Fibroblast of villous mesenchyme (primary cell): Measurements from ENCODE around the gene RRP12. TPM values are rescaled to one million over a fixed set of nuclear protein-coding genes. Genes with fewer than 3 reads are reported as not detected.

Experiments used
- DNase-seq: peaks from one replicate; pipeline ENCODE4 v3.0.0-alpha.2; 2010; ENCODE audit warnings: low read depth
- H3K4me3 ChIP-seq: 2 replicates; pipeline ENCODE4 v1.5.1; 2011; ENCODE audit warnings: low read depth, mild to moderate bottlenecking, low read length
- CTCF ChIP-seq: IDR thresholded peaks from 2 replicates; pipeline ENCODE4 v1.5.1; 2012; ENCODE audit warnings: low read depth, mild to moderate bottlenecking, low read length; ENCODE audit not compliant: insufficient read depth
- small RNA-seq: library from RNA; depleted of rRNA; stranded (forward); fragments of <200 nt; gene quantifications from one replicate; pipeline ENCODE3, GENCODE V24; 2012
- total RNA-seq: library from RNA; depleted of rRNA; stranded (reverse); fragments of >200 nt; gene quantifications from 2 replicates; pipeline ENCODE4 v1.2.3, GENCODE V29; 2012

RRP12 gene
- total RNA-seq, 1 donor, result 25.5 TPM

- no peak for TF ChIP-seq CTCF
- DNase-seq, result no peak
- H3K4me3 ChIP-seq, result no peak overlapping the region
Observed at GRCh38 chr10:97307441-97307840, 93.7 kb downstream of the RRP12 start.

Small RNAs within 50 kb of the gene (small RNA-seq; reads per million reads assigned to genes)
- not detected for gene RF00019

Other genes with a start within 250 kb of the RRP12 start
- under 0.01 TPM in 1 of 2 replicates, not detected in the other for gene SLIT1, start 215.4 kb downstream of the RRP12 start, total RNA-seq
- gene ARHGAP19, start 108.7 kb downstream of the RRP12 start, total RNA-seq, result 8.1 and 13.4 TPM in 2 replicates
- 1.7 and 2.3 TPM in 2 replicates for gene FRAT1, start 82.1 kb downstream of the RRP12 start, total RNA-seq
- 5.2 and 5.8 TPM in 2 replicates for gene FRAT2, start 66.6 kb downstream of the RRP12 start, total RNA-seq
- 378 and 443 TPM in 2 replicates for gene PGAM1, start 24.9 kb upstream of the RRP12 start, total RNA-seq
- 41.5 and 44.8 TPM in 2 replicates for gene EXOSC1, start 44.7 kb upstream of the RRP12 start, total RNA-seq
- gene ZDHHC16, start 44.8 kb upstream of the RRP12 start, total RNA-seq, result 60.6 and 69.1 TPM in 2 replicates
- 64.1 and 82.0 TPM in 2 replicates for gene MMS19, start 97.1 kb upstream of the RRP12 start, total RNA-seq
- gene UBTD1, start 97.6 kb upstream of the RRP12 start, total RNA-seq, result 30.2 and 30.3 TPM in 2 replicates
- 0.32 and 0.86 TPM in 2 replicates for gene ANKRD2, start 171.4 kb upstream of the RRP12 start, total RNA-seq
- 0.32 and 0.86 TPM in 2 replicates for gene HOGA1, start 183.0 kb upstream of the RRP12 start, total RNA-seq
- not detected in 2 replicates for gene C10orf62, start 188.4 kb upstream of the RRP12 start, total RNA-seq
- gene MORN4, start 232.2 kb upstream of the RRP12 start, total RNA-seq, result 4.2 and 5.6 TPM in 2 replicates
- 22.5 and 25.0 TPM in 2 replicates for gene PI4K2A, start 239.3 kb upstream of the RRP12 start, total RNA-seq